ENCODE measurements around the gene CEP57L1. TPM values are rescaled to one million over a fixed set of nuclear protein-coding genes. Genes with fewer than 3 reads are reported as not detected.
"Not testable (repeated sequence)": the region's sequence is repeated elsewhere in the genome, so short reads cannot be mapped to it uniquely, and the experiment has no call there.

Gene CEP57L1
- total RNA-seq, 2 donors from 2014 or later, result 14.4 to 16.3 TPM

- intact Hi-C loops (cut with DNase I); DNase-seq (ENCODE audit: low spot score): not testable (repeated sequence)
Observed at GRCh38 chr6:109148251-109148650, 52.9 kb downstream of the CEP57L1 start.

GRCh38 chr6:109148716-109149115 lies 53.4 kb downstream of the CEP57L1 start:
- intact Hi-C loops (cut with DNase I); DNase-seq (ENCODE audit: low spot score): not testable (repeated sequence)

- intact Hi-C loops (cut with DNase I), result no loop called here
- no peak for DNase-seq (ENCODE audit: low spot score)
Observed at GRCh38 chr6:109153752-109154151, 58.4 kb downstream of the CEP57L1 start.

- no peak for DNase-seq (ENCODE audit: low spot score)
- intact Hi-C loops (cut with DNase I), result no loop called here
Observed at GRCh38 chr6:109164331-109164730, 69.0 kb downstream of the CEP57L1 start.

- intact Hi-C loops (cut with DNase I), result no loop called here
- DNase-seq (ENCODE audit: low spot score), result no peak
Observed at GRCh38 chr6:109165392-109165974, 70.2 kb downstream of the CEP57L1 start.

GRCh38 chr6:109166673-109167072 lies 71.4 kb downstream of the CEP57L1 start:
- no peak for DNase-seq (ENCODE audit: low spot score)
- intact Hi-C loops (cut with DNase I), result no loop called here

GRCh38 chr6:109167562-109167961 lies 72.3 kb downstream of the CEP57L1 start:
- no peak for DNase-seq (ENCODE audit: low spot score)
- intact Hi-C loops (cut with DNase I), result no loop called here

- no peak for DNase-seq (ENCODE audit: low spot score)
- intact Hi-C loops (cut with DNase I), result no loop called here
Observed at GRCh38 chr6:109170333-109170732, 75.0 kb downstream of the CEP57L1 start.

- DNase-seq (ENCODE audit: low spot score), result no peak
- intact Hi-C loops (cut with DNase I), result no loop called here
Observed at GRCh38 chr6:109172101-109172746, 76.9 kb downstream of the CEP57L1 start.

GRCh38 chr6:109174916-109175315 lies 79.6 kb downstream of the CEP57L1 start:
- DNase-seq (ENCODE audit: low spot score), result no peak
- intact Hi-C loops (cut with DNase I), result no loop called here

GRCh38 chr6:109178921-109179320 lies 83.6 kb downstream of the CEP57L1 start:
- intact Hi-C loops (cut with DNase I), result no loop called here
- no peak for DNase-seq (ENCODE audit: low spot score)

- DNase-seq (ENCODE audit: low spot score), result no peak
- intact Hi-C loops (cut with DNase I), result no loop called here
Observed at GRCh38 chr6:109179507-109179906, 84.2 kb downstream of the CEP57L1 start.

GRCh38 chr6:109182578-109182977 lies 87.3 kb downstream of the CEP57L1 start:
- no peak for DNase-seq (ENCODE audit: low spot score)
- intact Hi-C loops (cut with DNase I), result no loop called here

GRCh38 chr6:109183109-109183650 lies 87.9 kb downstream of the CEP57L1 start:
- DNase-seq (ENCODE audit: low spot score), result no peak
- intact Hi-C loops (cut with DNase I), result no loop called here

- intact Hi-C loops (cut with DNase I), result no loop called here
- no peak for DNase-seq (ENCODE audit: low spot score)
Observed at GRCh38 chr6:109184638-109185037, 89.3 kb downstream of the CEP57L1 start.

GRCh38 chr6:109186012-109186411 lies 90.7 kb downstream of the CEP57L1 start:
- no peak for DNase-seq (ENCODE audit: low spot score)
- intact Hi-C loops (cut with DNase I), result loop anchor here in 1 of 2 donors (2.0 kb wide), 1 partner anchor 197 kb away; the partner anchor contains the start of gene CD164

GRCh38 chr6:109187399-109188114 lies 92.2 kb downstream of the CEP57L1 start:
- peak; percentile 83 for DNase-seq (ENCODE audit: low spot score)
- intact Hi-C loops (cut with DNase I), result loop anchor here in 1 of 2 donors (2.0 kb wide), 1 partner anchor 195 kb away; the partner anchor contains the start of gene CD164

GRCh38 chr6:109188115-109188411 lies 92.8 kb downstream of the CEP57L1 start:
- intact Hi-C loops (cut with DNase I), result no loop called here

GRCh38 chr6:109191368-109191767 lies 96.1 kb downstream of the CEP57L1 start:
- DNase-seq (ENCODE audit: low spot score); intact Hi-C loops (cut with DNase I): not testable (repeated sequence)

More at GRCh38 chr6:109188115-109188411, 92.8 kb downstream of the CEP57L1 start:
- no peak for DNase-seq (ENCODE audit: low spot score)

GRCh38 chr6:109192865-109193264 lies 97.6 kb downstream of the CEP57L1 start:
- no peak for DNase-seq (ENCODE audit: low spot score)
- intact Hi-C loops (cut with DNase I), result no loop called here
